OCI-LY3 (cell line): ENCODE results near the gene DOCK9.

Source experiments
- H2AFZ ChIP-seq: fragments of 200-600, 300-600 bp; shearing (Covaris generic); 2 replicates; pipeline ENCODE4 v1.6.0; 2014; ENCODE audit warnings: antibody characterized with exemption, low read depth, low read length
- H3K27ac ChIP-seq: fragments of 200-600, 300-600 bp; sonication (generic); 2 replicates; pipeline ENCODE4 v1.5.1; 2014; ENCODE audit warnings: mild to moderate bottlenecking, low read length, moderate library complexity, mixed read lengths
- H3K27me3 ChIP-seq: fragments of 200-600, 300-600 bp; sonication (generic); 2 replicates; pipeline ENCODE4 v1.6.1; 2014; ENCODE audit warnings: low read depth, low read length, mixed read lengths
- H3K36me3 ChIP-seq: fragments of 200-600, 300-600 bp; sonication (generic); replicated peaks from 2 replicates; pipeline ENCODE3; 2014; ENCODE audit warnings: low read depth, low read length, mixed read lengths
- H3K4me1 ChIP-seq: fragments of 300-600, 200-600 bp; sonication (generic); 2 replicates; pipeline ENCODE4 v1.6.1; 2014; ENCODE audit warnings: low read length, mixed read lengths
- H3K4me2 ChIP-seq: fragments of 200-600, 300-600 bp; sonication (generic); 2 replicates; pipeline ENCODE4 v1.6.1; 2014; ENCODE audit warnings: low read length, mixed read lengths
- H3K4me3 ChIP-seq: fragments of 300-600, 200-600 bp; sonication (generic); 2 replicates; pipeline ENCODE4 v1.5.1; 2014; ENCODE audit warnings: antibody characterized with exemption, mild to moderate bottlenecking, low read length, moderate library complexity
- H3K79me2 ChIP-seq: fragments of 300-600, 200-600 bp; shearing (Covaris generic); 2 replicates; pipeline ENCODE4 v1.6.1; 2014; ENCODE audit warnings: mild to moderate bottlenecking, low read length, mixed read lengths
- H3K9ac ChIP-seq: fragments of 300-600, 200-600 bp; shearing (Covaris generic); 2 replicates; pipeline ENCODE4 v1.6.0; 2014; ENCODE audit warnings: mild to moderate bottlenecking, low read length, moderate library complexity
- H3K9me3 ChIP-seq: fragments of 200-600, 300-600 bp; shearing (Covaris generic); 2 replicates; pipeline ENCODE4 v1.6.1; 2014; ENCODE audit warnings: low read length, mixed read lengths; ENCODE audit not compliant: insufficient read depth
- H4K20me1 ChIP-seq: fragments of 200-600, 300-600 bp; sonication (generic); 2 replicates; pipeline ENCODE4 v1.6.1; 2016; ENCODE audit warnings: low read length, mixed read lengths; ENCODE audit not compliant: insufficient read depth
- CTCF ChIP-seq: fragments of 200-600, 300-600 bp; sonication (generic); IDR thresholded peaks from 2 replicates; pipeline ENCODE4 v1.5.1; 2014; ENCODE audit warnings: antibody characterized with exemption, low read length, low read depth
- EZH2phosphoT487 ChIP-seq: fragments of 200-600 bp; shearing (Covaris generic); IDR thresholded peaks from 2 replicates; pipeline ENCODE4 v1.6.1; 2018; ENCODE audit warnings: antibody characterized with exemption, mixed run types, low read depth

DOCK9 gene

GRCh38 chr13:98856983-98857382 lies 120.9 kb downstream of the DOCK9 start:
- no peak overlapping the region for H3K9ac ChIP-seq
- no peaks in the 10 kb centered on the region for H3K36me3 ChIP-seq
- H3K9me3 ChIP-seq = no peaks in the 10 kb centered on the region
- TF ChIP-seq EZH2phosphoT487 (no peak), CTCF (no peak)
- H3K4me3 ChIP-seq = no peak overlapping the region
- H3K4me1 ChIP-seq = peaks cover 12% of the 10 kb centered on the region
- H3K27me3 ChIP-seq = no peaks in the 10 kb centered on the region
- no peaks in the 10 kb centered on the region for H4K20me1 ChIP-seq
- no peaks in the 10 kb centered on the region for H3K79me2 ChIP-seq
- no peak overlapping the region for H3K4me2 ChIP-seq
- no peak overlapping the region for H3K27ac ChIP-seq
- no peak overlapping the region for H2AFZ ChIP-seq

GRCh38 chr13:98854448-98854847 lies 123.4 kb downstream of the DOCK9 start:
- no peak for TF ChIP-seq EZH2phosphoT487
- TF ChIP-seq CTCF = no peak
- Histone ChIP-seq H3K4me3 (no peak overlapping the region), H3K9ac (no peak overlapping the region), H3K27me3 (no peaks in the 10 kb centered on the region), H3K4me2 (no peak overlapping the region), H2AFZ (no peak overlapping the region), H3K9me3 (no peaks in the 10 kb centered on the region), H3K79me2 (no peaks in the 10 kb centered on the region), H3K36me3 (no peaks in the 10 kb centered on the region), H4K20me1 (no peaks in the 10 kb centered on the region), H3K27ac (no peak overlapping the region), H3K4me1 (peaks cover 12% of the 10 kb centered on the region)

- Histone ChIP-seq H3K27ac (peak overlapping the region; percentile 25), H3K27me3 (no peaks in the 10 kb centered on the region), H3K79me2 (no peaks in the 10 kb centered on the region), H4K20me1 (no peaks in the 10 kb centered on the region), H3K4me3 (peak overlapping the region; percentile 64), H3K9ac (peak overlapping the region; percentile 4; the same call in 1 of the 2 replicates), H3K4me1 (peaks cover 12% of the 10 kb centered on the region), H2AFZ (peak overlapping the region; percentile 85), H3K36me3 (no peaks in the 10 kb centered on the region), H3K4me2 (peak overlapping the region; percentile 81), H3K9me3 (no peaks in the 10 kb centered on the region)
- TF ChIP-seq CTCF (no peak), EZH2phosphoT487 (no peak)
Observed at GRCh38 chr13:98853771-98854221, 124.1 kb downstream of the DOCK9 start.

- H3K79me2 ChIP-seq = no peaks in the 10 kb centered on the region
- no peaks in the 10 kb centered on the region for H3K9me3 ChIP-seq
- H3K4me3 ChIP-seq = no peak overlapping the region
- TF ChIP-seq EZH2phosphoT487 (no peak), CTCF (no peak)
- H3K9ac ChIP-seq = no peak overlapping the region
- H3K4me1 ChIP-seq = peaks cover 12% of the 10 kb centered on the region
- H3K27ac ChIP-seq = no peak overlapping the region
- H4K20me1 ChIP-seq = no peaks in the 10 kb centered on the region
- H3K27me3 ChIP-seq = no peaks in the 10 kb centered on the region
- no peak overlapping the region for H3K4me2 ChIP-seq
- no peak overlapping the region for H2AFZ ChIP-seq
- H3K36me3 ChIP-seq = no peaks in the 10 kb centered on the region
Observed at GRCh38 chr13:98851276-98851675, 126.6 kb downstream of the DOCK9 start.
